Psoas muscle (tissue), 8 donors: ENCODE results near the gene RRP1. TPM values are rescaled to one million over a fixed set of nuclear protein-coding genes. Genes with fewer than 3 reads are reported as not detected.

ENCODE experiments used
- ATAC-seq, 4 donors: fragments of 200-7000 bp; cut with Tn5 transposase; one replicate each; pipeline ENCODE4 v1.9.1; 2020; ENCODE audit warnings: moderate library complexity in 3 of 4, mild to moderate bottlenecking in 2 of 4
- DNase-seq, 2 donors: peaks; one replicate each; pipeline ENCODE4 v3.0.0-alpha.2; 2020
- H3K27ac ChIP-seq: fragments of 200-600 bp; one replicate; pipeline ENCODE4 v1.8.0; 2022
- H3K27me3 ChIP-seq, 3 donors: fragments of 200-600 bp in 1 of 3; one replicate each; pipeline versions ENCODE4 v1.6.1 to v1.8.0; 2013 to 2022; ENCODE audit warnings: low read length in 2 of 3, mild to moderate bottlenecking in 2 of 3, moderate library complexity in 1 of 3; ENCODE audit not compliant: insufficient read depth in 3 of 3
- H3K36me3 ChIP-seq, 2 donors: fragments of 200-600 bp in 1 of 2; one replicate each; pipeline versions ENCODE4 v1.6.1 to v1.8.0; 2013 to 2022; ENCODE audit warnings: low read depth in 1 of 2, mild to moderate bottlenecking in 1 of 2, moderate library complexity in 1 of 2; ENCODE audit not compliant: insufficient read depth in 1 of 2
- H3K4me1 ChIP-seq: fragments of 200-600 bp; one replicate; pipeline ENCODE4 v1.8.0; 2022
- H3K4me3 ChIP-seq: fragments of 200-600 bp; one replicate; pipeline ENCODE4 v1.8.0; 2022; ENCODE audit warnings: mild to moderate bottlenecking
- H3K9me3 ChIP-seq: fragments of 200-600 bp; one replicate; pipeline ENCODE4 v1.8.0; 2022
- CTCF ChIP-seq: fragments of 200-600 bp; IDR thresholded peaks from one replicate; pipeline ENCODE4 v1.8.0; 2022; ENCODE audit warnings: antibody characterized with exemption
- WGBS, 3 donors: extraction: QIAGEN DNeasy Blood & Tissue Kit; methylation state at CpG; one replicate each; pipeline versions ENCODE4 v1.1.6 to v1.1.7; 2013; 5-methylcytosine and 5-hydroxymethylcytosine counted together
- intact Hi-C, 2 donors: fragments of 100-400 bp; cut with DNase I; formaldehyde crosslinking; loops; one replicate each; pipeline versions ENCODE4 v1.11.0 to v1.14.2; 2022
- polyA plus RNA-seq, 3 donors: library from polyadenylated mRNA; stranded (reverse); fragments of 200-250 nt; gene quantifications; one replicate each; pipeline ENCODE4 v1.2.3, GENCODE V29; 2013
- total RNA-seq, 4 donors: library from RNA; stranded (reverse); fragmentation: NEBNext Ultra II Directional in 2 of 4; extraction: Animal tissue kit (Norgen Biotek cat#: 25700) in 2 of 4; gene quantifications; one replicate each; pipeline versions ENCODE4 v1.2.1 to v1.2.4, GENCODE V29; 2021 to 2023
- donor health status: healthy with polysubstance abuse.
- donor health status: DM: no; HTN: no; CAD: no; lungs with moderate emphysema.
- donor health status: Bipolar disorder and iron deficiency.
- donor health status: healthy.
- donor health status: DM: yes; HTN: yes; CAD: no.
- donor health status: DM: no; HTN: no; CAD: no.
- donor health status: DM: no; HTN: no; CAD: no.
- donor health status: DM: yes; HTN: yes; CAD: no.

The RRP1 gene
- total and polyA plus RNA-seq, 7 donors: 9.5 to 29.7 (median 18.9) TPM

- Histone ChIP-seq H3K9me3 (no peaks in the 10 kb centered on the region), H3K4me3 (peak overlapping the region; percentile 39), H3K4me1 (peaks cover 19% of the 10 kb centered on the region), H3K27me3 (no peaks in the 10 kb centered on the region), H3K27ac (no peak overlapping the region), H3K36me3 (no peaks in the 10 kb centered on the region)
- ATAC-seq (peak; percentile 4 to 16 (median 8)), DNase-seq (no peak)
- TF ChIP-seq CTCF: no peak
- intact Hi-C loops: loop anchor here (2.0 to 10.0 kb wide), 6 partner anchors 51 to 127 kb away; partner anchors contain the start of gene AGPAT3 (in 1 of the 2)
- 64 to 70% (median 66%) methylated on average over 19 to 24 of the region's 24 CpGs for WGBS, 3 donors
Observed at GRCh38 chr21:43811262-43812105, 22.1 kb downstream of the RRP1 start.

- Histone ChIP-seq H3K4me3 (peak overlapping the region; percentile 39), H3K36me3 (no peaks in the 10 kb centered on the region), H3K4me1 (peaks cover 19% of the 10 kb centered on the region), H3K9me3 (no peaks in the 10 kb centered on the region), H3K27me3 (no peaks in the 10 kb centered on the region), H3K27ac (peak overlapping the region; percentile 9)
- DNase-seq: peak; percentile 56 to 83
- no peak for TF ChIP-seq CTCF
- intact Hi-C loops: loop anchor here (5.0 to 10.0 kb wide), 4 partner anchors 53 to 125 kb away; partner anchors contain the start of gene AGPAT3 (in 1 of the 2)
- ATAC-seq: peak; percentile 51 to 78 (median 62)
- 23 to 43% (median 30%) methylated on average over 27 of the region's 27 CpGs for WGBS, 3 donors
Observed at GRCh38 chr21:43812139-43812821, 22.9 kb downstream of the RRP1 start.

- 89 to 92% (median 90%) methylated on average over 16 to 19 of the region's 19 CpGs for WGBS, 3 donors
- Histone ChIP-seq H3K27me3 (no peaks in the 10 kb centered on the region), H3K27ac (no peak overlapping the region), H3K4me1 (peaks cover 19% of the 10 kb centered on the region), H3K9me3 (no peaks in the 10 kb centered on the region), H3K4me3 (no peak overlapping the region), H3K36me3 (no peaks in the 10 kb centered on the region)
- intact Hi-C loops: loop anchor here (5.0 to 10.0 kb wide), 4 partner anchors 52 to 124 kb away; partner anchors contain the start of gene AGPAT3 (in 1 of the 2)
- ATAC-seq (no peak), DNase-seq (no peak)
- no peak for TF ChIP-seq CTCF
Observed at GRCh38 chr21:43812957-43813655, 23.7 kb downstream of the RRP1 start.

- Histone ChIP-seq H3K4me3 (no peak overlapping the region), H3K9me3 (no peaks in the 10 kb centered on the region), H3K4me1 (peaks cover 19% of the 10 kb centered on the region), H3K36me3 (no peaks in the 10 kb centered on the region), H3K27ac (no peak overlapping the region), H3K27me3 (no peaks in the 10 kb centered on the region)
- no peak for ATAC-seq
- WGBS, 3 donors: 78 to 88% (median 85%) methylated on average over 2 to 5 of the region's 5 CpGs
- DNase-seq: no peak
- TF ChIP-seq CTCF: no peak
- intact Hi-C loops: loop anchor here (5.0 to 10.0 kb wide), 4 partner anchors 51 to 124 kb away; partner anchors contain the start of gene AGPAT3 (in 1 of the 2)
Observed at GRCh38 chr21:43813656-43813980, 24.2 kb downstream of the RRP1 start.
